Measurements from ENCODE around the gene PLEKHG5. TPM values are rescaled to one million over a fixed set of nuclear protein-coding genes. Genes with fewer than 3 reads are reported as not detected.

The PLEKHG5 gene
- total RNA-seq, 6 donors from 2014 or later = 5.0 to 31.4 (median 12.6) TPM

GRCh38 chr1:6417961-6418667, 73.4 kb downstream of the PLEKHG5 start:
- Histone ChIP-seq H3K4me1 (peaks cover 23 to 43% (median 25%) of the 10 kb centered on the region in 4 donors), H3K4me3 (no peak overlapping the region), H3K27me3 (peaks cover 3 to 47% (median 31%) of the 10 kb centered on the region in 4 donors), H3K27ac (no peak overlapping the region), H3K36me3 (no peaks in the 10 kb centered on the region), H3K9me3 (no peaks in the 10 kb centered on the region)
- WGBS, 2 donors = 61 to 88% methylated on average over 3 to 8 of the region's 8 CpGs
- ATAC-seq (ENCODE audit: low FRiP score in 2 of 2) (no peak), DNase-seq (no peak)
- TF ChIP-seq EP300 (IDR thresholded peaks at IDR 0.05) = no peak
- TF ChIP-seq POLR2A (IDR thresholded peaks at IDR 0.05) = no peak
- TF ChIP-seq CTCF (IDR thresholded peaks at IDR 0.05) = no peak
- no peak for TF ChIP-seq POLR2AphosphoS5 (IDR thresholded peaks at IDR 0.05)

Small RNA genes lying within 50 kb of the gene (small RNA-seq; reads per million reads assigned to genes)
- gene MIR4252 = 0 reads per million in 4 donors
- 0 reads per million in 4 donors for gene RNU6-731P

Other genes with a start within 250 kb of the PLEKHG5 start
- not detected for gene HES3, start 247.5 kb downstream of the PLEKHG5 start, total RNA-seq
- gene GPR153, start 230.6 kb downstream of the PLEKHG5 start, total RNA-seq = 10 to 100 TPM in 3 of 6 donors, 1 to 10 TPM in 3; 2.4 to 25.7 (median 12.5) TPM
- 10 to 100 TPM in 5 of 6 donors, 1 to 10 TPM in 1; 8.2 to 33.4 (median 26.5) TPM for gene ACOT7, start 97.9 kb downstream of the PLEKHG5 start, total RNA-seq
- 10 to 100 TPM in 1 of 6 donors, 1 to 10 TPM in 5; 1.8 to 11.4 (median 3.7) TPM for gene HES2, start 71.7 kb downstream of the PLEKHG5 start, total RNA-seq
- gene ESPN, start 66.9 kb downstream of the PLEKHG5 start, total RNA-seq = 10 to 100 TPM in 2 of 6 donors, 1 to 10 TPM in 4; 2.1 to 27.2 (median 4.8) TPM
- 10 to 100 TPM in 4 of 6 donors, 1 to 10 TPM in 2; 4.6 to 51.3 (median 14.0) TPM for gene TNFRSF25, start 25.5 kb downstream of the PLEKHG5 start, total RNA-seq
- 10 to 100 TPM; 19.6 to 41.9 (median 24.7) TPM for gene NOL9, start 62.8 kb upstream of the PLEKHG5 start, total RNA-seq
- under 1 TPM in 2 of 6 donors, not detected in 4; 0.11 to 0.15 TPM for gene TAS1R1, start 63.6 kb upstream of the PLEKHG5 start, total RNA-seq
- gene ZBTB48, start 88.3 kb upstream of the PLEKHG5 start, total RNA-seq = 10 to 100 TPM; 16.2 to 56.6 (median 36.9) TPM
- 10 to 100 TPM; 26.4 to 66.0 (median 39.7) TPM for gene KLHL21, start 111.2 kb upstream of the PLEKHG5 start, total RNA-seq
- gene PHF13, start 122.1 kb upstream of the PLEKHG5 start, total RNA-seq = 10 to 100 TPM in 3 of 6 donors, 1 to 10 TPM in 3; 8.4 to 23.0 (median 9.8) TPM
- gene THAP3, start 133.2 kb upstream of the PLEKHG5 start, total RNA-seq = 10 to 100 TPM in 5 of 6 donors, 1 to 10 TPM in 1; 7.7 to 26.2 (median 17.3) TPM
- gene DNAJC11, start 210.1 kb upstream of the PLEKHG5 start, total RNA-seq = 10 to 100 TPM; 35.9 to 44.0 (median 38.2) TPM